ENCODE data around the gene RSKR. TPM values are rescaled to one million over a fixed set of nuclear protein-coding genes. Genes with fewer than 3 reads are reported as not detected.
A peak's percentile ranks its signal among the peaks of the same experiment; 100 is the strongest.
"Not testable (repeated sequence)": the region's sequence is repeated elsewhere in the genome, so short reads cannot be mapped to it uniquely, and the experiment has no call there.

The RSKR gene, protein sequence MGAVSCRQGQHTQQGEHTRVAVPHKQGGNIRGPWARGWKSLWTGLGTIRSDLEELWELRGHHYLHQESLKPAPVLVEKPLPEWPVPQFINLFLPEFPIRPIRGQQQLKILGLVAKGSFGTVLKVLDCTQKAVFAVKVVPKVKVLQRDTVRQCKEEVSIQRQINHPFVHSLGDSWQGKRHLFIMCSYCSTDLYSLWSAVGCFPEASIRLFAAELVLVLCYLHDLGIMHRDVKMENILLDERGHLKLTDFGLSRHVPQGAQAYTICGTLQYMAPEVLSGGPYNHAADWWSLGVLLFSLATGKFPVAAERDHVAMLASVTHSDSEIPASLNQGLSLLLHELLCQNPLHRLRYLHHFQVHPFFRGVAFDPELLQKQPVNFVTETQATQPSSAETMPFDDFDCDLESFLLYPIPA
- 0.70 and 3.2 TPM in 2 replicates for total RNA-seq (2014; rRNA removed; shearing (Covaris generic); ENCODE audit: low replicate concordance)

DNA sequence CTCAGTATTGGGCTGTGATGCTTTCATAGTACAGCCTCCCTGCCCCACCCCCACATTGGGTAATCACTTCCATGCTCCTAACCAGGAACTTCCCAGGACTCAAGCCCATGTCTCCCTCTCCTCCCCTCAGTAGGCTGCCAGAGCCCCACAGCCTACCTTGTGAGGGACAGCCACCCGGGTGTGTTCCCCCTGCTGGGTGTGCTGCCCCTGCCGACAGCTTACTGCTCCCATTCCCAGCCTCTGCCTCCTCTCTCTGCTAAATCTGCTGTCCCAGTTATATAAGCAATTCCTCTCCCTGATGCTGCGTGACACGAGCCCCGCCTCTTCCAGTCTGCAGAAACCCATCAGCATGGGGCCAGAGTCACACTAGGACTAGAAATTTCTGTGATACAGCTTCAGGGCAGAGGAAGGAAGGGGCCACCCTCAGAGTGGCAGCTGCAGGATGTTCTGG, at the start of gene RSKR:
TSS of gene RSKR (minus strand) at position 255 of the 451 bp plus-strand sequence. CDS start at position 231, 24 bp downstream.
- in situ Hi-C loops (cut with HindIII; ENCODE audit: low pct_unique_long_range_greater_than_20kb, low sequenced_read_pairs) = no loop called here
- no peak for DNase-seq (ENCODE audit: low read depth)

DNA sequence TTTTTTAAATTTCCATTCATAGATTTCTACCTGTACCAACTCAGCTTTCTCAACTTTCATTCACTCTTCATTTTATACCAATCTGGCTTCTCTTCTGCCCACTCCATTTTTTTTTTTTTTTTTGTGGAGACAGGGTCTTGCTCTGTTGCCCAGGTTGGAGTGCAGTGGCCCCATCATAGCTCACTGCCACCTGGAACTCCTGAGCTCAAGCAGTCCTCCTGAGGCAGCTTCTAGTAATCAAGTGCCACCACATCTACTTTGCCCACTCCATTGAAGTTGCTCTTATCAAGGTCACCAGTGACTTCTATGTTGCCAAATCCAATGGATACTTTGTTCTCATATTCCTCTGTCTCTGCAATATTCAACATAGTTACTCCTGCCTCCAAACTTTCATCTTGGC, 49.7 kb upstream of the RSKR start:
- DNase-seq (ENCODE audit: low read depth) = no peak
- in situ Hi-C loops (cut with HindIII; ENCODE audit: low pct_unique_long_range_greater_than_20kb, low sequenced_read_pairs) = no loop called here

DNA sequence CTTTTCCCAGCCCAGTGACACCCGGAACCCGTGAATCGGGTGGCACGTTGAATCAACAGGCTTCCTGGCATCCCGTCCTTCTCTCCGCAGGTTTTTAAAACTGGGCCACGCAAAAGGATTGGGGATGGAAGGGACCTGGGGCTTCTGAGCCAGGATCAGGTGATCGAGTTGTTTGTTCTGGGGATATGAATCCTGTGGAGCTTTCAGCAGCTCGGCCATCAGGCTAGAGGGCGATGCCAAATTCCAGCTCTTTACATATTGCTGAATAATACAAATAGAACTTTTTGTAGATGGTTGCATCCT, 48.5 kb upstream of the RSKR start:
- in situ Hi-C loops (cut with HindIII; ENCODE audit: low pct_unique_long_range_greater_than_20kb, low sequenced_read_pairs) = no loop called here
- DNase-seq (ENCODE audit: low read depth) = no peak

DNA sequence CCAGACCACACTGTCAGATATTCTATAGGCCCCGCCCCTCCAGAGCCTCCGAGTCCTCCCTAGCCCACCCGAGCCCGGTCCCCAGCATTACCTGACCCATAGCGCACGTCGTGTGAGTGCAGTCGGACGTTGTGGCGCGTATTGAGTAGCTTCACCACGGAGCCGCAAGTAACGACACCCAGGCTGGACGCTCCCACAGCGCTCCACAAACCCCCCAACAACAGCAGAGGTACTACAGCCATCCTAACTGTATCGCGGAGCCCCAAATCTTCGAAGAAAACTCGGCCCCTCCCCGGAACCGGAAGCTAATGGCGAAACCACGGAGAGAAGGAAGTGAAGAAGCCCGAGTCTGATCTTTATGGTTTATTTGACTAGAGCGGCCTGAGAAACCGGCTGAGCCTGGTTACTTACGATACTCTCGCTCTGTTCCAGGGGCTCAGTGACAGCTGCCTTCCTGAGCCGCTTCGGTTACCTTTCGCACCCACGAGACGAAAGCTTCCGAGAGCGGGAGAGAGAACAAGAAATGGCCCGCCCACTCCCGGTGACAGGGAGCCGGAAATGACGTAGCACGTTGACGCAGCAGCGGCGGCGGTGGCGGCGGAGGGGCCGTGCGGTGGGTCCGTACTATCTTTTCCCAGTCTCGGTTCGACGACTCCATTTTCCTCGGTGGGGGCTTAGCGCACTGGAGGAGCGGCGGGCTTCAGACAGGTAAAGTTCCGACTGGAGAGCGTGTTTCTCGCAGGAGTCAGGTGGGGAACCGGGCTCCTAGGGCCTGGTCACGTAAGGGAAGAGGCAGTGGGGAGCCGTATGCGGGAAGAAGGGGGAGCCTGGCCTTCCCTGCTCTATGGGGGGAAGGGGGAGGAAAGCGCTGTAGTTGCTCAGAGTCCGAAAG, 47.9 kb upstream of the RSKR start, which contains the start of the genes SDF2 and SUPT6H:
TSS of gene SDF2 (minus strand) at position 272 of the 892 bp plus-strand sequence. CDS start at position 242, 30 bp downstream.
TSS of gene SUPT6H (plus strand) at position 571 of the 892 bp plus-strand sequence. CDS start 11,197 bp downstream, outside the sequence.
- peak; percentile 91 for DNase-seq (ENCODE audit: low read depth)

DNA sequence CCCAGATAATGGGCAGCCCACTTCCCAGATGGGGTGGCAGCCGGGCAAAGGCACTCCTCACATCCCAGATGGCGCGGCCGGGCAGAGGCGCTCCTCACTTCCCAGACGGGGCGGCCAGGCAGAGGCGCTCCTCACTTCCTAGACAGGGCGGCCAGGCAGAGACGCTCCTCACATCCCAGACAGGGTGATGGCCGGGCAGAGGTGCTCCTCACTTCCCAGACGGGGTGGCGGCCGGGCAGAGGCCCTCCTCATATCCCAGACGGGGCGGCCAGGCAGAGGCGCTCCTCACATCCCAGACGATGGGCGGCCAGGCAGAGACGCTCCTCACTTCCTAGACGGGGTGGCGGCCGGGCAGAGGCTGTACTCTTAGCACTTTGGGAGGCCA, 45.5 kb upstream of the RSKR start:
- DNase-seq (ENCODE audit: low read depth); in situ Hi-C loops (cut with HindIII; ENCODE audit: low pct_unique_long_range_greater_than_20kb, low sequenced_read_pairs): not testable (repeated sequence)

More for the DNA sequence above, 47.9 kb upstream of the RSKR start, which contains the start of the genes SDF2 and SUPT6H:
- in situ Hi-C loops (cut with HindIII; ENCODE audit: low pct_unique_long_range_greater_than_20kb, low sequenced_read_pairs) = no loop called here

DNA sequence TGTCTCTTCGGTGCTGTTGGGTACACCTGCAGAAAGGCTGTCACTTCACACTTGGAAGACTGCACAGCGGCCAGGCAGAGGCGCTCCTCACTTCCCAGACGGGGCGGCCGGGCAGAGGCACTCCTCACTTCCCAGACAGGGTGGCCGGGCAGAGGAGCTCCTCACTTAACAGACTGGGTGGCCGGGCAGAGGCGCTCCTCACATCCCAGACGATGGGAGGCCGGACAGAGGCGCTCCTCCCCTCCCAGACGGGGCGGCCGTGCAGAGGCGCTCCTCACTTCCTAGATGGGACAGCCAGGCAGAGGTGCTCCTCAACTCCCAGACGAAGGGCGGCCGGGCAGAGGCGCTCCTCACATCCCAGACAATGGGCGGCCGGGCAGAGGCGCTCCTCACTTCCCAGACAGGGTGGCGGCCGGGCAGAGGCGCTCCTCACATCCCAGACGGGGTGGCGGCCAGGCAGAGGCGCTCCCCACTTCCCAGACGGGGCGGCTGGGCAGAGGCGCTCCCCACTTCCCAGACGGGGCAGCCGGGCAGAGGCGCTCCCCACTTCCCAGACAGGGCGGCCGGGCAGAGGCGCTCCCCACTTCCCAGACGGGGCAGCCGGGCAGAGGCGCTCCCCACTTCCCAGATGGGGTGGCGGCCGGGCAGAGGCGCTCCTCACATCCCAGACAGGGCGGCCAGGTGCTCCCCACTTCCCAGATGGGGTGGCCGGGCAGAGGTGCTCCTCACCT, 44.9 kb upstream of the RSKR start:
- DNase-seq (ENCODE audit: low read depth); in situ Hi-C loops (cut with HindIII; ENCODE audit: low pct_unique_long_range_greater_than_20kb, low sequenced_read_pairs): not testable (repeated sequence)

DNA sequence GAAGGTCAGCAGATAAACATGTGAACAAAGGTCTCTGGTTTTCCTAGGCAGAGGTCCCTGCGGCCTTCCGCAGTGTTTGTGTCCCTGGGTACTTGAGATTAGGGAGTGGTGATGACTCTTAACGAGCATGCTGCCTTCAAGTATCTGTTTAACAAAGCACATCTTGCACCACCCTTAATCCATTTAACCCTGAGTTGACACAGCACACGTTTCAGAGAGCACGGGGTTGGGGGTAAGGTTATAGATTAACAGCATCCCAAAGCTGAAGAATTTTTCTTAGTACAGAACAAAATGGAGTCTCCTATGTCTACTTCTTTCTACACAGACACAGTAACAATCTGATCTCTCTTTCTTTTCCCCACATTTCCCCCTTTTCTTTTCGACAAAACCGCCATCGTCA, 44.4 kb upstream of the RSKR start:
- DNase-seq (ENCODE audit: low read depth); in situ Hi-C loops (cut with HindIII; ENCODE audit: low pct_unique_long_range_greater_than_20kb, low sequenced_read_pairs): not testable (repeated sequence)

DNA sequence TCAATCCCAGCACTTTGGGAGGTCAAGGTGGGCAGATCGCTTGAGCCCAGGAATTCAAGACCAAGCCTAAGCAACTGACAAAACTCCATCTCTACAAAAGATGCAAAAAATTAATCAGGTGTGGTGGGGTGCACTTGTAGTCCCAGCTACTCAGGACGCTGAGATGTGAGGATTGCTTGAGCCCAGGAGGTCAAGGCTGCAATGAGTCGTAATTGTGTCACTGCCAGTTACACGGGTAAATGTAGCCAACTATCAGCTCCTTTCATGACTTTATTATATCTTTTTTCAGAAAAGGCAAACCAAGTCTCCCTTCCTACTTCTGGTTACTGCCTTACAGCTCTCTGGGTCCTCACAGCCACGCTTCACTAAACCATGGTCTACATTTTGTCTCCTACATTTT, 43.8 kb upstream of the RSKR start:
- no peak for DNase-seq (ENCODE audit: low read depth)
- in situ Hi-C loops (cut with HindIII; ENCODE audit: low pct_unique_long_range_greater_than_20kb, low sequenced_read_pairs) = no loop called here

DNA sequence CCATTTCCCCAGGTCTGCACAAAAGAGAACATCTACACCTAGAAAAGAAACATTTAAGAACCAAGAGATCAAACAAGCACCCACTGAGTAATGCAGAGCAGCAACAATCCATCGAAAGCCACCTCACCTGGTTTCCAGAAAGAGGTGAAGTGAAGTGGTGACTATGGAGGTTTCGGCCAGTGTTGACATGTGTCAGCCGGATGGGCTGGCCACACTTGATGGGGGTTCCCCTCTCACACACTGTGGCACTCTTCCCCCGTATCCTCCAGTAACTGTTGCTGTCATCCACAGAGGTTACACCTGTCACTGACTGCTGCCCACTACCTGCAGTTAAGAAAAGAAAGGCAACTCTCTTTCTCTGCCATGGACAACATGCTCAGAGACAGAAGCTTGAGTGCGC, 41.2 kb upstream of the RSKR start:
- DNase-seq (ENCODE audit: low read depth) = no peak
- in situ Hi-C loops (cut with HindIII; ENCODE audit: low pct_unique_long_range_greater_than_20kb, low sequenced_read_pairs) = no loop called here

DNA sequence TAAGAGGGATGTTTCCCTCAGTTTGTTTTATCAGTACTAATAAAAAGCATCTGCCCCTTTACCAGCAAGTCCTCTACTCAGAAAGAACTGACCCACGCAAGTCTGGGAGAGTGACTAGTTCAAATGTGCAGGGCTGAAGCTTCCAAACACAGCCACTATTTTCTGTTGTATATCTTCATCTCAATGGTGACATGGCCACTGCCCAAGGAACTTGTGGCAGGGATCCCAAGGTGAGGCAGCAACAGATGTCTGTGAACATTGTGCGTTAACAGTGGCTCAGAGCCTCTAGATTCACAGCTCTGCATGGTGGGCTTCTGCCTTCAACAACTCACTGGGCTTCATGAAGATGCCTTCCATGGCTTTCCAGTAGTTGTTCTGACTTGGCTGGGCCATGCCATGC, 34.7 kb upstream of the RSKR start:
- DNase-seq (ENCODE audit: low read depth) = no peak
- in situ Hi-C loops (cut with HindIII; ENCODE audit: low pct_unique_long_range_greater_than_20kb, low sequenced_read_pairs) = no loop called here

DNA sequence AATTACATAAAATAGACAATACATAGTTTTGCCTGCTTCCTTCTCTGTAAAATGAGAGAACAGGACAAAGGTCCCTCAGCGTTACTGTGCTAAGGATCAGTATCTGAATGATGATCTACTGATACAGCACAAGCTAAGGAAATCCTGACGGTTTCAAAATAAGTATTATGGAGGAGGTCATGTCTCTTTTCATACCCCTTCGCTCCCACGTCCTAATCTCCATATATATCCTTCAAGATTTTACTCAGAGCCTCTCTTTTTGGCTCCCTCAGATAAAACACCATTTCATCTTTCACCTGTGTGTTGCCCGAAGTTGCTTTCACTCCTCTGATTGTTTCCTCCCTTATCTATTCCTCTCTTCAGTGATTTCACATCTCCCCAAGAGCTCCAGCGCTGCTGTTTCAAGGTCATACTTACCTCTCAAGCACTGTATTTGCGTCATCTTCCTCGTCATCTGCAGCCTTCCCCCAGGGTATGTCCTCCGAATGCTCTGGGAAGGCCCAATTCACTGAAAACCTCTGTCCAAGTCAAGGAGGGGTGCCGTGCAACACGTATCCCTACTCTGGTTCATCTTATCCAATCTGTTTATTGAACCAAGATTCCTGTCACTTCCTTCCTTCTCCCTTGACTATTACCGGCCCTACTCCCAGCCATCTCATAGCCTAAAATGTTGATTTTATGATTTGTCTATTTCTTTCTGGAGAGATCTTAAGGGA, 32.2 kb upstream of the RSKR start:
- DNase-seq (ENCODE audit: low read depth) = no peak
- in situ Hi-C loops (cut with HindIII; ENCODE audit: low pct_unique_long_range_greater_than_20kb, low sequenced_read_pairs) = no loop called here

DNA sequence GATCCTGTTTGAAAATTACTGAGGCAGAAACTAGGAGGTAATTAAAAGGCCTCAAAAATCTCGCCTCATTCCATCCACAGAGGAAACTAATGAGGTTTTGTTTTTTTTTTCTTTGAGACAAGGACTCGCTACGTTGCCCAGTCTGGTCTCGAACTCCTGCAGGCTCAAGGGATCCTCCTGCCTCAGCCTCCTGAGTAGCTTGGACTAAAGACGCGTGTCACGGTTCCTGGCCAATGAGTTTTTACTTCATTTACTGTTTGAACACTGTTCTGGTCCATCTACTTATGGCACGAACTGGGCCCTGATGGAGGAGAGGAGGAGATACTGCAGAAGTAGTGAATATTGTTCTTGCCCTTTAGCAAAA, 31.6 kb upstream of the RSKR start:
- in situ Hi-C loops (cut with HindIII; ENCODE audit: low pct_unique_long_range_greater_than_20kb, low sequenced_read_pairs) = no loop called here

DNA sequence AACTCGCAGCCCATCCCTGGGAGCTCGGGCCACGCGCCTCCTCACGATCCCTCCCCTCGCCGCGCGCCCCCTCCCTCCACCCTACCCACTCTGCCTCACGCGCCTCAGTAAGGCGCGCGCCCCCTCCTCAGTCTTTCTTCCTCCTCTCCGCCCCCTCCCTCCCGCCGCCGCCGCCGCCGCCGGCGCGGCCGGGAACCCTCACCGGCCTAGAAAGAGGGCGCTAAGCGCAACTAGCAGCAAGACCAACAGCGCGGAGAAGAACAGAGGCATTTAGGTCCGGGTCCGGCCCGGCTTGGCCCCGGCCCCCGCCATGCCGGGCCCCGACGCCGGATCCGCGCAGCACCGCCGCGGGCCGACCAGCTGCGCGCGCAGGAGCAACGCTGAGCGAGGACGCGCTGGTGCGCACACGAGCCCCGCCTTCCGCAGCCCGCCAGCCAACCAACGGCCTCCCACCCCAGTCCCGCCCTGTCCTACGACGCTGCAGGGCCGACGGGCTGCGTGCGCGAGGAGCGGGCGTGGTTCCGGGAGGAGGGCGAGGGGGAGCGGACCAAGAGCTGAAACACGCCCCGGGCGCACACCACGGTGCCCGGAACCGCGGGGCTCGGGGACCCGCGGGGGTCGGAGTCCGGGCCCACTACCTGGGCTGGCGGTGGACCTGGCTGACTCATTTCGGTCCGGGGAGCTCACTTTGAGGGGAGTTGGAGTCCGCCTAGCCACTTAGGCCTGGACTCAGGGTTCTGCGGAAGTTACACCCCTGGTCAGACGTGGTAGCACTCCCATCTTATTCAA, 31.0 kb upstream of the RSKR start, which contains the start of gene BLTP2:
TSS of gene BLTP2 (minus strand) at position 372 of the 789 bp plus-strand sequence. CDS start at position 270, 102 bp downstream.
- in situ Hi-C loops (cut with HindIII; ENCODE audit: low pct_unique_long_range_greater_than_20kb, low sequenced_read_pairs) = no loop called here
- peak; percentile 92 for DNase-seq (ENCODE audit: low read depth)

More for the DNA sequence above, 31.6 kb upstream of the RSKR start:
- DNase-seq (ENCODE audit: low read depth) = no peak

DNA sequence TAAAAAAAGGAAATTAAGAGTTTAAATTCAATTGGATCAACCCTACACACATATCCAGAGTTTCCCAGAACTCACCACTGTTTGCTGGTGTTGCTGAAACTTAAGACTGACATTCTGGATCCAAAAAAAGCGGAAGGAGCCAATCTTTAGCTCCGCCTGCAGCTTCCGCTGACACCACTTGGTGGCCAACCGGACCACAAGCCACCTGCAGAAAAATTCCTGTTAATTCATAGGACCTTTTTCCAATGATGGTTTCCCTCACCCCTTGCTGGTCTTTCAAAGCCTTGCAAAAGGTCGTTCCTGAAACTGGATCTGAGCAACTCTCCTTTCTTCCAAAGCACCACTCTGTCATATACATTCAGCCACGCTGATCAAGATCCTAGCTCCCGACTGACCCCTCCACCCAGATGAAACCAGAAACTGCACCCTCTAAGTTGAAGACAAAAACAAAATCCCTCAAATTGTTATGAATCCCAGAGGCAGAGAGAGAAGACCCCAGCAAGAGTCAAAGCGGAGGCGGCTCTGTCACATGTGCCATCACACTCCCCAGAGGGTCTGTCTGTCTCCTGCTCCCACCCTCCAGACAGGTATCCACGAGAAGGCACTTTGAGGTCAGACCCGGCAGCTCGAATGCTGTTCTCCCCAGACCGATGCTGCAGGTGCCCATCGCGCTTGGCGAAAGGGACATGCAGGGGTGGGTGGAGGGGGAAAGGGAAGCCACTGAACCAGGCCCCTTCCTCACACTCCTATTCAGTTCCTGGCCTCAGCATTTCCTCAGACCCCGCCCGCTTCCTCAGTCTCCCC, 30.2 kb upstream of the RSKR start:
- in situ Hi-C loops (cut with HindIII; ENCODE audit: low pct_unique_long_range_greater_than_20kb, low sequenced_read_pairs) = no loop called here

DNA sequence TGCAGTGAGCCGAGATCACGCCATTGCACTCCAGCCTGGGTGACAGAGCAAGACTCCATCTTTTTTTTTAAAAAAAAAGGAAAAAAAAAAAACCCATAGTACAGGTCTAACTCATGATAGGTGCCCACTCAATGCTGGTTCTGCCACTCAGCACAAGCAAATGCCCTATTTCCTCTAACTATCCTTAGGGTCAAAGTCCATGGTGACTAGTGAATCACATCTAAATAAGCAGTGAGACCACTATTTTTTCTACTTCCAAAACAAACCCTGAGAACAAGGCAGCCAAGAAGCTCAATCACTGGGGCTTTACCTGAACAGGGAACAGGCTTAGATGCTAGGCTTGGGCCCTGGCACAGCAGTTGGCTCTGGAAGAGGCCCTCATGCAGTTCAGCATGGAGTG, 27.6 kb upstream of the RSKR start:
- DNase-seq (ENCODE audit: low read depth) = peak; percentile 41
- in situ Hi-C loops (cut with HindIII; ENCODE audit: low pct_unique_long_range_greater_than_20kb, low sequenced_read_pairs) = no loop called here

More for the DNA sequence above, 30.2 kb upstream of the RSKR start:
- DNase-seq (ENCODE audit: low read depth) = peak; percentile 34

DNA sequence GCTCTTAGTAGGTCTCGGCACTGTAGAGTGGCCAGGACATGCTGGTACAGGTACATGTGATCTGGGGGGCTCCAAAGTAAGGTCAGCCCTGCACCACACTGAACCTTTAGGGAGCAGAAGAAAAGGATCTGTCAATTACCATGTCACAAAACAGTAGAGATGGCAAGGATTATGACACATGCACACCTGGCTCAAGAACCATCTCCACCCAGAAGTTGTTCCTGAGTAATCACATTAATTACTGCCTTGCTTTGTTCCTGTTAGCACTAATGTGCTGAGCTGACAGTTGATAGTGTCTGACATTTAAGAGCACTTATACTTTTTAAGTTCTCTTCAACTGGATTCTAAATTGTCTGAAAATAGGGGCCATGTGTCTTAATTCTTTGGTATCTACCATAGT, 21.5 kb upstream of the RSKR start:
- in situ Hi-C loops (cut with HindIII; ENCODE audit: low pct_unique_long_range_greater_than_20kb, low sequenced_read_pairs) = no loop called here
- no peak for DNase-seq (ENCODE audit: low read depth)

Data from Caki2 (cell line).